SK-N-SH treated with all-trans-retinoic acid at 6 μM for 48 hours (cell line): ENCODE results near the gene EPRS1.

Experiments used
- ARNTL ChIP-seq: fragments of 450-650 bp; formaldehyde crosslinking; IDR thresholded peaks from 2 replicates; pipeline ENCODE4 v1.5.0; 2020; ENCODE audit warnings: low read depth, mild to moderate bottlenecking, moderate library complexity, borderline replicate concordance
- BACH2 ChIP-seq: fragments of 250-450 bp; sonication (Bioruptor Pico); IDR thresholded peaks from 2 replicates; pipeline ENCODE4 v1.9.0; 2021; ENCODE audit warnings: mild to moderate bottlenecking, borderline replicate concordance
- CREB5 ChIP-seq: fragments of 250-450 bp; sonication (Bioruptor Pico); IDR thresholded peaks from 2 replicates; pipeline ENCODE4 v1.5.1; 2020; ENCODE audit warnings: low read depth, mild to moderate bottlenecking, moderate library complexity
- ISL1 ChIP-seq: fragments of 250-450 bp; sonication (Bioruptor Pico); IDR thresholded peaks from 2 replicates; pipeline ENCODE4 v2.1.2; 2022; ENCODE audit warnings: mild to moderate bottlenecking, moderate library complexity
- OSR1 ChIP-seq: fragments of 250-450 bp; sonication (Bioruptor Pico); IDR thresholded peaks from 2 replicates; pipeline ENCODE4 v1.8.0; 2022; ENCODE audit warnings: moderate library complexity, mild to moderate bottlenecking, inconsistent platforms
- PATZ1 ChIP-seq: fragments of 250-450 bp; sonication (Bioruptor Pico); IDR thresholded peaks from 2 replicates; pipeline ENCODE4 v1.8.0; 2020; ENCODE audit warnings: mild to moderate bottlenecking, moderate library complexity, borderline replicate concordance
- POU6F1 ChIP-seq: fragments of 250-450 bp; sonication (Bioruptor Pico); IDR thresholded peaks from 2 replicates; pipeline ENCODE4 v1.8.0; 2021; ENCODE audit warnings: low read depth, mild to moderate bottlenecking, moderate library complexity, borderline replicate concordance
- RARB ChIP-seq: fragments of 250-450 bp; sonication (Bioruptor Pico); IDR thresholded peaks from 2 replicates; pipeline ENCODE4 v1.8.0; 2021; ENCODE audit warnings: mild to moderate bottlenecking, moderate library complexity
- TSHZ2 ChIP-seq: fragments of 250-450 bp; sonication (Bioruptor Pico); IDR thresholded peaks from 2 replicates; pipeline ENCODE4 v1.5.0; 2020; ENCODE audit warnings: mild to moderate bottlenecking, moderate library complexity
- ZC3H10 ChIP-seq: fragments of 250-450 bp; sonication (Bioruptor Pico); IDR thresholded peaks from 2 replicates; pipeline ENCODE4 v1.5.1; 2021; ENCODE audit warnings: mild to moderate bottlenecking, moderate library complexity
- ZFP3 ChIP-seq: fragments of 250-450 bp; sonication (Bioruptor Pico); IDR thresholded peaks from 2 replicates; pipeline ENCODE4 v1.5.0; 2020; ENCODE audit warnings: mild to moderate bottlenecking, moderate library complexity
- ZNF70 ChIP-seq: fragments of 450-650 bp; formaldehyde crosslinking; IDR thresholded peaks from 2 replicates; pipeline ENCODE4 v1.5.0; 2020; ENCODE audit warnings: mild to moderate bottlenecking, moderate library complexity

- no peak for TF ChIP-seq BACH2 (CRISPR knock-in tag)
- no peak for TF ChIP-seq RARB (CRISPR knock-in tag)
- no peak for TF ChIP-seq ZC3H10
- TF ChIP-seq OSR1, result no peak
- TF ChIP-seq ISL1 (CRISPR knock-in tag), result no peak
- no peak for TF ChIP-seq CREB5 (CRISPR knock-in tag)
- no peak for TF ChIP-seq POU6F1
- TF ChIP-seq ZNF70 (CRISPR knock-in tag), result no peak
- no peak for TF ChIP-seq PATZ1 (CRISPR knock-in tag)
- no peak for TF ChIP-seq ZFP3 (CRISPR knock-in tag)
- TF ChIP-seq ARNTL, result no peak
- no peak for TF ChIP-seq TSHZ2 (CRISPR knock-in tag)
Observed at GRCh38 chr1:220094016-220094911, 48.0 kb upstream of the EPRS1 start, which contains the start of gene IARS2.
